GM18517 (cell line): ENCODE results near the gene UNC13A.
"Not testable (repeated sequence)": the region's sequence is repeated elsewhere in the genome, so short reads cannot be mapped to it uniquely, and the experiment has no call there.

Source experiments
- ATAC-seq: cut with Tn5 transposase; IDR thresholded peaks from one replicate; pipeline ENCODE4 v1.9.1; 2021; ENCODE audit warnings: mild to moderate bottlenecking, moderate library complexity; ENCODE audit not compliant: unreplicated experiment

UNC13A gene

DNA sequence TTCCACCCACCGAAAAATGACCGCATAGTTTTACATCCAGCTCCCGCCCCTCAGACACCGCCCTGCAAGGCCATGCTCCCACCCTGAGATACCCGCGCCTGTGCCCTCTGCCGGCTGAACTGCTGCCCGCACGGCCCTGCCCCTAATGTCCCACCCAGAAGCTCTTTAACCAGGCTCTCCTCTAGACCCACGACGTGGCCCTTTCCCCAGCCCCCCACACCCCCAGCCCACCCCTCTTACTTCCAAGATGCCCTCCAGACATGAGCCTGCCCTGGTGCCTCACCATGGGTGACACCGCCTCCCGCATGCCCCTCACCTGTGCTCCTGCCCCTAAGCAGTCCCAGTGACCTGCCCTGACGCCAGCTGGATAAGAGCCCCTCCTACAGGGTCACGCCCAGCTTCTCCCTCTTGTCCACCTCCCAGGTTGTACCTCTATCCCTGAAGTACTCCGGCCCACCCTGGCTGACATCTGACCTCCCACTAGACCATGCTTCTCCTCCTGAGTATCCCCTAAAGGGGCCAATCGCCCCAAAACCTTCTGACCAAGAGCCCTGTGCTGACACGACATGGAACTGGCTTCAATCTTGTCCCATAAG is 81.5 kb downstream of the UNC13A start:
- no peak for ATAC-seq

- ATAC-seq, result no peak
Observed at GRCh38 chr19:17605761-17606589, 82.2 kb downstream of the UNC13A start.

GRCh38 chr19:17605117-17605516 is 83.0 kb downstream of the UNC13A start:
- no peak for ATAC-seq

DNA sequence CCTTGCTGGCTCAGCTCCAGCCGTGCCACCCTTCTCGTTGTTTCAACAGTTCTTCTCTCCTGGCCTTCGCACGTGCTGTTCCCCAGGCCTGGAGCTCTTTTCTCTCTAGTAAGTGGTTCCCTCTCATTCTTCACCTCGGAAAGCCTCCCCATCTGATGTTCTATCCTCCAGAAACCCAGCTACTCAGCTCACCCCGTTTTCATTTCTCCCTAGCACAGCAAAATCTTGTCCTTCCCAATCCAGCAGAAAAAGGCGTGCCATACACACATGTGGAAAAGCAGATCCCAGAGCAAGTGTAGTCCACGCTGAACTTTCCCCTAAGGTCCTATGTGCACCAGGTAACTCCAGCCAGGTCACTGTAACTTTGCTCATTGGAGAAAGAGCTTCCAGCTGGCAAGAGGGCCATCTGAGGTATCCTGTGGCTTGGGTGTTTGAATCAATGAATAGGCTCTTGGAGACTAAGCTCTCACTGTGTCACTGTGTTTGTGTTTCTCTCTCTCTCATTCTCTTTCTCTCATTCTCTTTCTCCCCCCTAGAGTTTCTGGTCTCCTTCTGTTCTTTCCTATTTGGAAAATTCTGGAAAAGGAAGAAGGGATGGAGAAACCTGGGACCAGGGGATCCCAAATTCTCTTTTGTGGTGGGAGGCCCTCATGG is 83.7 kb downstream of the UNC13A start:
- no peak for ATAC-seq

GRCh38 chr19:17602872-17603510 is 85.2 kb downstream of the UNC13A start:
- no peak for ATAC-seq

DNA sequence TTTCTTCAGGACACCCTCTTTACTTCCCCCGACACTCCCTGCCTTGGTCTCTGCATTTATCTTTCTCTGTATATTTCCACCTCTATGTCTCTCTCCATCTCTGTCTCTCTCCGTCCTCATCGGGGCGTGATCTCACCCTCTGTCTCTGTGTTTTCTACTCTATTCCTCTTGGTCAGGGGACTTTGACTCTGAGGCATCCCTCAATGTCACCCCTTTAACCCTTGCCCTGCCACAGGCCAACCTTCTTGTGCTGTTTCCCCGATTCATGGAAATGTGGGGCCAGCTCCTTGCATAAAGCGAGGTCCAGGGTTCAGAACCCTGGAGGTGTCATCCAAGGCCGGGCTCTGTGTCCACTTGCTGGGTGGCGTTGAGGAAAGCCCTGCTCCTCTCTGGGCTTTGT is 85.9 kb downstream of the UNC13A start:
- ATAC-seq, result no peak

DNA sequence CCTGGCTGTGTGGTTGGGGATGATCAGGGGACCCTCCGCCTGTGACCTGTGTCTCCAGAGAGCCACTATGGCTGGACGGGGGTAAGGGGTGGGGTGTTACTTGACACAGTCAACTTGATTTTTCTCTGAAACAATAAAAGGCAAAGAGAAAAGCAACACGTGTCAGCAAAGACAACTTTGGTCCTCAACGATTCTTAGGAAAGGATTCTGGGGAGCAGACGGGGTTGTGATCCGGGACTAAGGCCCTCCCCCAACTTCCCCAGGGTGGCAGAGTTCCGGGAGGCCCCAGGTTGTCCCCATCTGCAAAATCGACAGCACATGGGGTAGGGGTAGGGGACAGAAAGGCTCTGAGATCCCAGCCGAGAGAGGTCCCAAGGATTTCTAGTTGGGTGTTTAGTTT is 86.5 kb downstream of the UNC13A start:
- ATAC-seq, result no peak

DNA sequence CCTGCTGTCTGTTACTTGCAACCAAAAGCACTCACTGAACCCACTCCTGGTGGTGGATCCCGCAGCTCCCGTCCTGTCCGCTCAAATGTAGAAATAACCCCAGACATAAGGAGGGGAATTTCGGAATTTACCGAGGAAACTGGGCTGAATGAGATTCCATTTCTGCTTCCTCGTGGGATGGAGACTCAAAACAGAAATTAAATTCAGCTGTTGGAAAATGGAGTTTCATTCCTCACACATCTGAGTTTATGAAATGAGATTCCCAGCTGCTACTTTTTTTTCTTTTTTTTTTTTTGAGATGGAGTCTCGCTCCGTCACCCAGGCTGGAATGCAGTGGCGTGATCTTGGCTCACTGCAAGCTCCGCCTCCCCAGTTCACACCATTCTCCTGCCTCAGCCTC is 88.4 kb downstream of the UNC13A start:
- no peak for ATAC-seq

GRCh38 chr19:17598953-17599352 is 89.2 kb downstream of the UNC13A start:
- no peak for ATAC-seq

GRCh38 chr19:17598063-17598462 is 90.1 kb downstream of the UNC13A start:
- ATAC-seq, result not testable (repeated sequence)

DNA sequence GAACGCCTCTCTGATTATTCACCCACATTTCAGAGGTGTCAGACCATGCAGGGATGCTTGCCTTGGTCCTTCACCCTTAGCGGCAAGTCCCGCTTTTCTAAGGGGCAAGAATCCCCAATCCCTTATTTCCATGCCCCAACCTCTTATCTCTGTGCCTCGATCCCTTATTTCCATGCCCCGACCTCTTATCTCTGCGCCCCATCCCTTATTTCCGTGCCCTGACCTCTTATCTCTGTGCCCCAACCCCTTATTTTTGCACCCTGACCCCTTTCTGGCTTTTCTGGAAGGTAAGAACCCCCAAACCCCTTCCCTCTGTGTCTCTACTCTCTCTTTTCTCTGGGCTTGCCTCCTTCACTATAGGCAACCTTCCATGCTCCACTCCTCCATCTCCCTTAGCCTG is 93.9 kb downstream of the UNC13A start:
- not testable (repeated sequence) for ATAC-seq

- no peak for ATAC-seq
Observed at GRCh38 chr19:17590866-17591265, 97.3 kb downstream of the UNC13A start.

DNA sequence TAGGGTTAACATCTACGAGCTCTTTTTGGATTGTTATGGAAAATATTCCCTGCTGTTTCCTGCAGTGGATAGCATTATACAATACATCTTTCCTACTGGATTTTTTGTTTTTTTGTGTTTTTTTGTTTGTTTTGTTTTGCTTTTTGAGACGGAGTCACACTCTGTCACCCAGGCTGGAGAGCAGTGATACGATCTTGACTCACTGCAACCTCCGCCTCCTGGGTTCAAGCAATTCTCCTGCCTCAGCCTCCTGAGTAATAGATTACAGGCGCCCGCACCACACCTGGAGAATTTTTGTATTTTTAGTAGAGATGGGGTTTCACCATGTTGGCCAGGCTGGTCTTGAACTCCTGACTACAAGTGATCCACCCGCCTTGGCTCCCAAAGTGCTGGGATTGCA is 102.8 kb downstream of the UNC13A start:
- not testable (repeated sequence) for ATAC-seq

DNA sequence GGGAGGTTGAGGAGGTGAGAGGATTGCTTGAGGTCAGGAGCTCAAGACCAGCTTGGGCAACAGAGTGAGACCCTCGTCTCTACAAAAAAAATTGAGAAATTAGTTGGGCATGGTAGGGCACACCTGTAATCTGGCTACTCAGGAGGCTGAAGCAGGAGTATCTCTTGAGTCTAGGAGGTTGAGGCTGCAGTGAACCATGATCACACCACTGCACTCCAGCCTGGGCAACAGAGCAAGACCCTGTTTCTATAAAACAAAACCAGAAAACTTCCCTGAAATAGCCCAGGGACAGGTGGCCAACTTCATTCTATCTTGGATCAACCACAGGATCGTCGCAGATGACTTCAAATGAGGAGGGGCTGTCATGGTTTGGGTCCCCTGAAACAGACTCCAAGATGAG is 104.0 kb downstream of the UNC13A start:
- no peak for ATAC-seq

DNA sequence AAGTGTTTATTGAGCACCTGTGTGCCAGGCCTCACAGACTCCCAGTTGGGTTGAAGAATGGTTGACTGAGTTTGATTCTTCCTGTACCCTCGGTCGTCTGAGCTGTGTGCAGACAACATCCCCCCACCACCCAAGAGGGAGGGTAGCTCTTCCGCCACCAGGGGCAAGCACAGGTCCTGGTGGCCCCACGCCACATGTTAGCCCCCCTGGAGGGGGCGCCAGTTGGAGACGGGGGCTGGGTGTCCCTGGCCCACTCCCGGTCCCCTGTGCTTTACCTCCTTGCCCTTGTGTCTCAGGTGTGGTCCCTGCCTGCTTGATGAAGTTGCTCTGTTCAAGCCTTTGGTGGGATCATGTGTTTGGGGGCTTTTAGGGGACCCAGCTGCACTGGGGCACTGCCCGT is 105.5 kb downstream of the UNC13A start:
- no peak for ATAC-seq

GRCh38 chr19:17581211-17581874 is 106.8 kb downstream of the UNC13A start:
- ATAC-seq, result no peak

- no peak for ATAC-seq
Observed at GRCh38 chr19:17580470-17581144, 107.5 kb downstream of the UNC13A start.

DNA sequence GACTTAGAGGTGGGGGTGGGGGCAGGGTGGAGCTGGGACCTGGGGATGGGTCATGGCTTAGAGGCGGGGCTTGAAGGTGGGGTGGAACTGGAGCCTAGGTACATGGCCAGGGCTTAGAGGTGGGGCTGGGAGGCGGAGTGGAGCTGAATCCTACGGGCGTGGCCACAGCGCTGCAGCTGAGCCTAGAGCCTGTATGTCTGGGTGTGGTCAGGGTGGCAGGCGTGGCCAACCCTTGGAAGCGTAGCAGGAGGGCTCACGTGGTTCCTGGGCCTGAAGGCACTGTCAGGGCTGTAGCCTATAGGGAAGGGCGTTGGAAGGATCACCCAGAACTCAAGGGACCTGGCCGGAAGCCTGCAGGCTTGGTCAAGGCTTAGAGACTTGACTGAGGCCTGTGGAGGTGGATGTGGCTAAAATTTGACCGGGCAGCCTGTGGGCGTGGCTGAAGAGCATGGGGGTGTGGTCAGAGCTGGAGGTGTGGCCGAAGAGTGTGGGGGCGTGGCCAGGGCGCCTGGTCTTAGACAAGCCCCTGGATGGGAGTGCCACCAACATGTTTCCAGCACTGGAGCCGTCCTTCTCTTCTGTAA is 108.4 kb downstream of the UNC13A start:
- no peak for ATAC-seq

- ATAC-seq, result no peak
Observed at GRCh38 chr19:17577457-17578097, 110.6 kb downstream of the UNC13A start.
